OCI-LY7 (cell line): Measurements from ENCODE around the gene BEAN1. TPM values are rescaled to one million over a fixed set of nuclear protein-coding genes. Genes with fewer than 3 reads are reported as not detected.

Experiments
- BruUV-seq: library from RNA; stranded (reverse); fragments of 400-500 nt; replicated peaks from 2 replicates; lab custom pipeline; 2021; lab: Mats Ljungman, UMichigan
- CTCF ChIA-PET: fragments of 300-600 bp; sonication (Branson Sonifier 250); formaldehyde crosslinking; loops from one replicate; lab custom pipeline; 2022; ENCODE audit warnings: antibody characterized with exemption; ENCODE audit not compliant: unreplicated experiment; lab: Charles Lee
- POLR2A ChIA-PET: fragments of 300-600 bp; sonication (Branson Sonifier 250); formaldehyde crosslinking; loops from one replicate; lab custom pipeline; 2022; ENCODE audit warnings: antibody characterized with exemption; lab: Charles Lee
- DNase-seq: peaks from one replicate; pipeline ENCODE4 v3.0.0-alpha.2; 2015; ENCODE audit warnings: low spot score
- H2AFZ ChIP-seq: fragments of 200-600 bp; sonication (generic), shearing (Covaris generic); 2 replicates; pipeline ENCODE4 v1.6.1; 2014; ENCODE audit warnings: mild to moderate bottlenecking, antibody characterized with exemption, low read length, moderate library complexity
- H3K27ac ChIP-seq: fragments of 200-600 bp; sonication (generic); 2 replicates; pipeline ENCODE4 v1.5.1; 2014; ENCODE audit warnings: mixed run types, low read depth, mild to moderate bottlenecking, moderate library complexity, low read length, inconsistent platforms; ENCODE audit not compliant: poor library complexity, severe bottlenecking
- H3K36me3 ChIP-seq: fragments of 200-600 bp; sonication (generic); 2 replicates; pipeline ENCODE4 v1.6.1; 2014; ENCODE audit warnings: mild to moderate bottlenecking, antibody characterized with exemption, low read length, moderate library complexity, mixed read lengths; ENCODE audit not compliant: insufficient read depth
- H3K4me1 ChIP-seq: fragments of 200-600 bp; sonication (generic); 2 replicates; pipeline ENCODE4 v1.5.1; 2014; ENCODE audit warnings: mild to moderate bottlenecking, low read length; ENCODE audit not compliant: insufficient read depth, poor library complexity, severe bottlenecking
- H3K4me2 ChIP-seq: fragments of 200-600 bp; sonication (generic); 2 replicates; pipeline ENCODE4 v1.6.1; 2014; ENCODE audit warnings: mild to moderate bottlenecking, low read length
- H3K4me3 ChIP-seq: fragments of 200-600 bp; sonication (generic); 2 replicates; pipeline ENCODE4 v1.5.1; 2014; ENCODE audit warnings: mild to moderate bottlenecking, low read depth, low read length; ENCODE audit not compliant: poor library complexity, severe bottlenecking
- H3K79me2 ChIP-seq: fragments of 200-600 bp; sonication (generic); 2 replicates; pipeline ENCODE4 v1.6.1; 2016; ENCODE audit warnings: low read depth, mild to moderate bottlenecking, low read length, moderate library complexity, mixed read lengths; ENCODE audit not compliant: insufficient read depth
- H3K9me2 ChIP-seq: fragments of 200-600 bp; sonication (generic); 2 replicates; pipeline ENCODE4 v1.6.1; 2016; ENCODE audit warnings: mild to moderate bottlenecking, low read length, mixed read lengths; ENCODE audit not compliant: insufficient read depth
- H3K9me3 ChIP-seq: fragments of 200-600 bp; sonication (generic); 2 replicates; pipeline ENCODE4 v1.6.1; 2014; ENCODE audit warnings: mild to moderate bottlenecking, mixed run types, low read length, mixed read lengths
- H4K20me1 ChIP-seq: fragments of 200-600 bp; sonication (generic); 2 replicates; pipeline ENCODE4 v1.6.1; 2014; ENCODE audit warnings: mild to moderate bottlenecking, antibody characterized with exemption, low read length, moderate library complexity, mixed read lengths; ENCODE audit not compliant: insufficient read depth
- EZH2phosphoT487 ChIP-seq: fragments of 200-600 bp; sonication (generic); IDR thresholded peaks from 2 replicates; pipeline ENCODE4 v1.6.1; 2018; ENCODE audit warnings: low read depth, borderline replicate concordance, mild to moderate bottlenecking, mixed run types, antibody characterized with exemption, low read length, moderate library complexity, mixed read lengths
- intact Hi-C: fragments of 100-400 bp; cut with micrococcal nuclease; formaldehyde crosslinking; loops from one replicate; pipeline ENCODE4 v1.10.0; 2022; ENCODE audit not compliant: unreplicated experiment
- total RNA-seq, 2 experiments: library from RNA; depleted of rRNA in 1 of 2; stranded (reverse); fragments of >200 nt in 1 of 2; shearing (Covaris generic) in 1 of 2; gene quantifications; 2 replicates each; pipeline ENCODE4 v1.2.3, GENCODE V29; 2014 to 2022
- TF ChIP-seq, protein P1 (sequence below): fragments of 200-600 bp; sonication (generic); conservative IDR thresholded peaks from 2 replicates; pipeline ENCODE4 v1.5.1; 2014; ENCODE audit warnings: mild to moderate bottlenecking, antibody characterized with exemption, low read length, moderate library complexity, mixed read lengths

BEAN1 gene
- total RNA-seq, 2 experiments from 2014 or later = 0.13 TPM; not detected in 1

DNA sequence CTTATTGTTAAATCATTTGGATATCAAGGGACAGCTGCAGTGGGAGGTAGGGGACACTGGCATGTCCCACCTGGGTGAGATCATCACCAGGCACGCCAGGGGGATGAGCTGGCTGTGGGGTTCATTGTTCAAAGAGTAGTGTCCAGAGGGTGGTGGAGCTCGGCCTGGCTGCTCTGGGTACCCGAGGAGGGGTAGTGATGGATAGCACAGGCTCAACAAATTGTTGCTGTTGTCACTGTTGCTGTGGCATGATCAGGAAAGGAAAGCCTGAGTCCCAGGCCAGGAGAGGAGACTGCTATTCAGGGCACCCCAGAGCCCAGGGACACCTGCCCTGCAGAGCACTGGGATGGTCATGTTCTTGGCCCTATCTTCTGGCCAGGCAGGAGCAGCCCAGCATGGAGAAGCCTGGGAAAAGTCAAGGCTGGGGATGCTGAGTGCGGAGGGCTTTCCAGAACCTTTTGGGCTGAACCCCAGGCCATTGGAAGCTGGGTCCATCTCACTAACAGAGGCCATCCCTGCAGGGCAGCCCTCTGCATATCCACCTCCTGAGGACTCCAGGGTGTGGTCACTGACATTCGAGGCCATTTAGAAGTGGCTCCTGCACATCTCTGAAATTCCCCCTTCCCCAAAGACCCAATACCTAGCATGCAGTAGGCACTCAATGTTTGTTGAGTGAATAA, 12.1 kb downstream of the BEAN1 start:
- no peaks in the 10 kb centered on the region for H3K9me3 ChIP-seq
- no peak overlapping the region for H3K27ac ChIP-seq
- POLR2A ChIA-PET = no interaction called here
- no peak for DNase-seq
- H3K4me2 ChIP-seq = no peak overlapping the region
- H3K79me2 ChIP-seq = no peaks in the 10 kb centered on the region
- TF ChIP-seq, protein P1, sequence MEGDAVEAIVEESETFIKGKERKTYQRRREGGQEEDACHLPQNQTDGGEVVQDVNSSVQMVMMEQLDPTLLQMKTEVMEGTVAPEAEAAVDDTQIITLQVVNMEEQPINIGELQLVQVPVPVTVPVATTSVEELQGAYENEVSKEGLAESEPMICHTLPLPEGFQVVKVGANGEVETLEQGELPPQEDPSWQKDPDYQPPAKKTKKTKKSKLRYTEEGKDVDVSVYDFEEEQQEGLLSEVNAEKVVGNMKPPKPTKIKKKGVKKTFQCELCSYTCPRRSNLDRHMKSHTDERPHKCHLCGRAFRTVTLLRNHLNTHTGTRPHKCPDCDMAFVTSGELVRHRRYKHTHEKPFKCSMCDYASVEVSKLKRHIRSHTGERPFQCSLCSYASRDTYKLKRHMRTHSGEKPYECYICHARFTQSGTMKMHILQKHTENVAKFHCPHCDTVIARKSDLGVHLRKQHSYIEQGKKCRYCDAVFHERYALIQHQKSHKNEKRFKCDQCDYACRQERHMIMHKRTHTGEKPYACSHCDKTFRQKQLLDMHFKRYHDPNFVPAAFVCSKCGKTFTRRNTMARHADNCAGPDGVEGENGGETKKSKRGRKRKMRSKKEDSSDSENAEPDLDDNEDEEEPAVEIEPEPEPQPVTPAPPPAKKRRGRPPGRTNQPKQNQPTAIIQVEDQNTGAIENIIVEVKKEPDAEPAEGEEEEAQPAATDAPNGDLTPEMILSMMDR = no peak
- H4K20me1 ChIP-seq = no peaks in the 10 kb centered on the region
- no peaks in the 10 kb centered on the region for H3K9me2 ChIP-seq
- H2AFZ ChIP-seq = no peak overlapping the region
- H3K36me3 ChIP-seq = no peaks in the 10 kb centered on the region
- CTCF ChIA-PET = no interaction called here
- no TSS peak for BruUV-seq
- no peak overlapping the region for H3K4me3 ChIP-seq
- intact Hi-C loops = no loop called here
- no peaks in the 10 kb centered on the region for H3K4me1 ChIP-seq

DNA sequence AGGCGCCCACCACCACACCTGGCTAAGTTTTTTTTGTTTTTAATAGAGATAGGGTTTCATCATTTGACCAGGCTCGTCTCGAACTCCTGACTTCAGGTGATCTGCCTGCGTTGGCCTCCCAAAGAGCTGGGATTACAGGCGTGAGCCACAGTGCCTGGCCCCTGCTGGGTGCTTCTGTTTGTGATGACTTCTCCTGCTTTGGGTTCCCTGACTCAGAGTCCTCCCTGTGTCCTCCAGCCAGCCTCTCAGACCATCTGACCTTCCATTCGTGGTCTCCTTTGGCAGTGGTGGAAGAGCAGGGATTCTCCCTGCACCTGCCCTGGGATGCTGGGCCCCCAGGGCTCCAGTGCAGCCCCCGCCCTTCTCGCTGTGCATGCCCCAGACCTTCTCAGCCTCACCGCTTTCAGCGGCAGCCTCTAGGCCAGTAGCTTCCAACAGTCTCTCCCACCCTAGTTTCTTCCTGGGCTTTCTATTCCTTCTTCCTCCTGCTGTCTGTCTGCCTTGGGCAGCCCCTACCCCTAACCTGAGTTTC, 13.2 kb downstream of the BEAN1 start:
- POLR2A ChIA-PET = no interaction called here
- intact Hi-C loops = no loop called here
- no TSS peak for BruUV-seq

DNA sequence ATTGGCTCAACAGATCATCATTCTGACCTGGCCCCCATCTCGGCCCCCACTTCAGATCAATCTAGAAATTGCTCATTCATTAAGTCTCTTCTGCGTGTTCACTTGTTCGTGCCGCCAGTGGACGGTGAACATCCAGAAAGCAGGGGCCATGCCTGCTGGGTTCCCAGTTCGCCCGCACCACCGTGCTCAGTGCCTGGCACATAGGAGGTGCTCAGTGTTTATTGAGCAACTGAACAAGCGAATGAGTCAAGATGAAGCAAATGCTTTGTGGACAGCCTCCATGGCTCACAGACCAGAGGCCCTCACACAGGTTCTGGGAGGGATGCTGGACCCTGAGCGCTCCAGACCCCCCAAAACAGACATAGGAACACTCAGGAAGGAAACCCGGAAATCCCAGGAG, 13.9 kb downstream of the BEAN1 start:
- TF ChIP-seq, protein P1 = no peak
- no peak for TF ChIP-seq EZH2phosphoT487
- POLR2A ChIA-PET = interaction anchor here (0.7 kb wide), 1 partner anchor 9 kb away, joined by 3 read pairs; no protein-coding TSS in a partner anchor
- intact Hi-C loops = no loop called here
- no peaks in the 10 kb centered on the region for H3K9me3 ChIP-seq
- H4K20me1 ChIP-seq = no peaks in the 10 kb centered on the region
- no peak overlapping the region for H3K4me2 ChIP-seq
- H3K9me2 ChIP-seq = no peaks in the 10 kb centered on the region
- BruUV-seq = no TSS peak
- no peak for DNase-seq
- CTCF ChIA-PET = no interaction called here
- no peaks in the 10 kb centered on the region for H3K36me3 ChIP-seq
- no peaks in the 10 kb centered on the region for H3K79me2 ChIP-seq
- no peak overlapping the region for H3K4me3 ChIP-seq
- no peak overlapping the region for H3K27ac ChIP-seq
- no peak overlapping the region for H2AFZ ChIP-seq
- H3K4me1 ChIP-seq = no peaks in the 10 kb centered on the region

More for the DNA sequence above, 13.2 kb downstream of the BEAN1 start:
- no peaks in the 10 kb centered on the region for H3K4me1 ChIP-seq
- CTCF ChIA-PET = interaction anchor here (0.7 kb wide), 1 partner anchor 36 kb away, joined by 3 read pairs; no protein-coding TSS in a partner anchor
- H3K4me2 ChIP-seq = no peak overlapping the region
- no peaks in the 10 kb centered on the region for H3K9me3 ChIP-seq
- no peaks in the 10 kb centered on the region for H3K9me2 ChIP-seq
- no peak overlapping the region for H3K27ac ChIP-seq
- TF ChIP-seq, protein P1 = no peak
- TF ChIP-seq EZH2phosphoT487 = no peak
- H3K36me3 ChIP-seq = no peaks in the 10 kb centered on the region
- H3K4me3 ChIP-seq = no peak overlapping the region
- H4K20me1 ChIP-seq = no peaks in the 10 kb centered on the region
- no peak overlapping the region for H2AFZ ChIP-seq
- H3K79me2 ChIP-seq = no peaks in the 10 kb centered on the region
- no peak for DNase-seq
